Adrenal gland (tissue), 19 donors: Measurements from ENCODE around the gene HNRNPL. TPM values are rescaled to one million over a fixed set of nuclear protein-coding genes. Genes with fewer than 3 reads are reported as not detected.
A peak's percentile ranks its signal among the peaks of the same experiment; 100 is the strongest.

ENCODE experiments used
- DNase-seq, 7 donors: peaks; one replicate each; pipeline ENCODE4 v3.0.0-alpha.2; 2019 to 2020
- H3K27ac ChIP-seq, 5 donors: fragments of 200-600 bp; sonication (generic) in 4 of 5; 1 replicate in 3 of 5; 2 replicates in 2 of 5; pipeline versions ENCODE4 v1.5.1 to v1.8.0; 2016 to 2020; ENCODE audit warnings: mild to moderate bottlenecking in 1 of 5
- H3K27me3 ChIP-seq: fragments of 200-600 bp; 2 replicates; pipeline ENCODE4 v1.8.0; 2021
- H3K36me3 ChIP-seq, 2 donors: fragments of 200-600 bp; replicated peaks in 1 of 2; 1 replicate in 1 of 2; 2 replicates in 1 of 2; pipeline versions ENCODE4 v1.5.1 to v1.8.0; 2018 to 2022
- H3K4me1 ChIP-seq, 2 donors: fragments of 200-600 bp; replicated peaks in 1 of 2; 1 replicate in 1 of 2; 2 replicates in 1 of 2; pipeline versions ENCODE4 v1.5.1 to v1.8.0; 2018 to 2021
- H3K4me3 ChIP-seq, 4 donors: fragments of 200-600 bp; sonication (generic) in 3 of 4; one replicate each; pipeline ENCODE4 v1.5.1; 2016 to 2018
- H3K9me3 ChIP-seq, 3 donors: fragments of 200-600 bp; sonication (generic) in 1 of 3; replicated peaks in 1 of 3; 1 replicate in 2 of 3; 2 replicates in 1 of 3; pipeline versions ENCODE4 v1.5.1 to v1.8.0; 2016 to 2021
- POLR2A ChIP-seq, 2 donors: fragments of 450-650 bp; IDR thresholded peaks; one replicate each; pipeline ENCODE4 v1.6.1; 2017; ENCODE audit warnings: antibody characterized with exemption in 2 of 2, mild to moderate bottlenecking in 2 of 2, moderate library complexity in 1 of 2
- WGBS, 4 donors: extraction: QIAGEN DNeasy Blood & Tissue Kit in 2 of 4; methylation state at CpG; one replicate each; pipeline versions ENCODE4 v1.1.5 to v1.1.7; 2013 to 2017; 5-methylcytosine and 5-hydroxymethylcytosine counted together
- intact Hi-C, 2 donors: fragments of 100-400 bp; cut with DNase I; formaldehyde crosslinking; loops; one replicate each; pipeline versions ENCODE4 v1.14.1 to v1.15.0; 2022 to 2023
- long read RNA-seq, 10 donors: library from polyadenylated mRNA in 3 of 10; unstranded in 2 of 10; stranded (forward) in 1 of 10; transcript quantifications; one replicate each; pipeline ENCODE4 v2.0.0 and lab custom pipeline, GENCODE V29; 2021 to 2026
- polyA plus RNA-seq, 3 donors: library from polyadenylated mRNA; stranded (reverse); fragments of 200-250 nt in 2 of 3; fragments of 350-450 nt in 1 of 3; fragmentation: Illumina TruSeq in 1 of 3; extraction: RNeasy Lipid Tissue Mini Kit (QIAGEN cat#74804) in 1 of 3; gene quantifications; one replicate each; pipeline ENCODE4 v1.2.3, GENCODE V29; 2013 to 2014
- total RNA-seq, 9 donors: library from RNA; depleted of rRNA in 4 of 9; stranded (reverse); fragments of >200 nt in 4 of 9; fragments of 120-200 nt in 1 of 9; fragmentation: NEBNext Ultra II Directional in 1 of 9; extraction: Animal tissue kit (Norgen Biotek cat#: 25700) in 1 of 9; gene quantifications; one replicate each; pipeline versions ENCODE4 v1.1.0 to v1.2.4, GENCODE V29; 2013 to 2023
- TF ChIP-seq, protein P1 (sequence below), 6 experiments: fragments of 450-650 bp in 4 of 6; fragments of 200-600 bp in 2 of 6; sonication (generic) in 1 of 6; IDR thresholded peaks; 1 replicate in 5 of 6; 2 replicates in 1 of 6; pipeline versions ENCODE4 v1.5.1 to v1.8.0; 2016 to 2021; ENCODE audit warnings: antibody characterized with exemption in 6 of 6, mild to moderate bottlenecking in 2 of 6, moderate library complexity in 1 of 6
- donor health status: healthy with polysubstance abuse.
- donor health status: Bipolar disorder and iron deficiency.
- donor health status: DM: yes; HTN: yes; CAD: no.
- donor health status: DM: no; HTN: no; CAD: no.
- donor health status: DM: no; HTN: no; CAD: no.
- donor health status: DM: yes; HTN: yes; CAD: no.

The HNRNPL gene
- total RNA-seq (100 to 1,000 TPM; 133 to 295 (median 200) TPM), polyA plus RNA-seq (100 to 1,000 TPM; 195 to 241 (median 220) TPM)
- long read RNA-seq, donor 1, transcript HNRNPL-210 (13 exons, 1,633 nt): minor isoform, 5 of 230 reads
- long read RNA-seq, donor 1, transcript HNRNPL-201 (13 exons, 2,471 nt): major isoform, 16 of 230 reads
- long read RNA-seq, donor 1, partial matches to known transcripts: 199 of 230 reads
- long read RNA-seq, donor 1, other reads (novel, unspliced or antisense): 0 of 230 reads
- long read RNA-seq, donor 2, transcript HNRNPL-206 (6 exons, 3,094 nt): minor isoform, 5 of 57 reads
- long read RNA-seq, donor 2, transcript HNRNPL-201 (13 exons, 2,471 nt): major isoform, 27 of 57 reads
- long read RNA-seq, donor 2, partial matches to known transcripts: 19 of 57 reads
- long read RNA-seq, donor 2, other reads (novel, unspliced or antisense): 0 of 57 reads
- long read RNA-seq, donor 3, transcript HNRNPL-201 (13 exons, 2,471 nt): major isoform, 21 of 26 reads
- long read RNA-seq, donor 3, partial matches to known transcripts: 5 of 26 reads
- long read RNA-seq, donor 3, other reads (novel, unspliced or antisense): 0 of 26 reads
- long read RNA-seq, donor 4, partial matches to known transcripts: 1 of 5 reads
- long read RNA-seq, donor 4, other reads (novel, unspliced or antisense): 3 of 5 reads
- long read RNA-seq, donor 5, transcript HNRNPL-201 (13 exons, 2,471 nt): major isoform, 47 of 93 reads
- long read RNA-seq, donor 5, partial matches to known transcripts: 29 of 93 reads
- long read RNA-seq, donor 5, other reads (novel, unspliced or antisense): 9 of 93 reads
- long read RNA-seq, donor 6, partial matches to known transcripts: 3 of 11 reads
- long read RNA-seq, donor 6, other reads (novel, unspliced or antisense): 2 of 11 reads
- long read RNA-seq, donor 7, transcript HNRNPL-201 (13 exons, 2,471 nt): major isoform, 12 of 30 reads
- long read RNA-seq, donor 7, partial matches to known transcripts: 12 of 30 reads
- long read RNA-seq, donor 7, other reads (novel, unspliced or antisense): 0 of 30 reads
- long read RNA-seq, donor 8, transcript HNRNPL-201 (13 exons, 2,471 nt): major isoform, 33 of 107 reads
- long read RNA-seq, donor 8, transcript HNRNPL-206 (6 exons, 3,094 nt): minor isoform, 5 of 107 reads
- long read RNA-seq, donor 8, partial matches to known transcripts: 63 of 107 reads
- long read RNA-seq, donor 8, other reads (novel, unspliced or antisense): 0 of 107 reads
- long read RNA-seq, donor 9, transcript HNRNPL-201 (13 exons, 2,471 nt): major isoform, 10 of 18 reads
- long read RNA-seq, donor 9, partial matches to known transcripts: 0 of 18 reads
- long read RNA-seq, donor 9, other reads (novel, unspliced or antisense): 0 of 18 reads
- long read RNA-seq, donor 10, transcript HNRNPL-201 (13 exons, 2,471 nt): major isoform, 33 of 68 reads
- long read RNA-seq, donor 10, partial matches to known transcripts: 27 of 68 reads
- long read RNA-seq, donor 10, other reads (novel, unspliced or antisense): 0 of 68 reads

DNA sequence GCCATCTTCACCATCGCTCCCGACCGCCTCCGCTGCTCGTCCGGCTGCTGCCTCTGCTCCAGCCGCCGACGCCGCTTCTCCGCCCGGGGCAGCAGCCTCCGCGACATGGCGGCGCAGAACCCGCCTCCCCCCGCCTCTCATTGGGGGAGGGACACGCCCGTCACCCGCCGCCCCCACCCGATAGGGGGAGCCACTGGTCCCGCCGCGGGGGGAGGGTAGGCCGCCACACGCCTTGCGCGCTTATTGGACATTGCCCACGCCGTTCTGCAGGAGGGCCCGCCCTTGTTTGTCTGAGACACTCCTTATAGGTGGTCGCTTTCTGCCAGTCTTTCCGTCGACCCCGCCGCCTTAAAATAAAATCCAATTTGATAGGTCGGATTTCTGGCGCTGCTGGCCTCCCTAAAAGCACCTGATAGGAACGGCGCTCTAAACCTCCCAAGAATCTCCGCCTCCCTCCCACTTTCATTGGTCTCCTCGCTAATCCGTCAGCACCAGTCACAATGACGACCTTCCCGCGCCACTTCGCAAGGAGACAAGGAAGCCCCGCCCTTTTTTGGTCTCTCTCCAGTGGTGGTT is at the start of gene HNRNPL:
TSS of gene HNRNPL (minus strand) at position 127 of the 576 bp plus-strand sequence. CDS start at position 107, 20 bp downstream.
- peak in 4 of 7 donors; percentile 99 to 100 (median 100) for DNase-seq
- intact Hi-C loops: loop anchor here (5.0 to 10.0 kb wide), 2 partner anchors 115 to 123 kb away; no protein-coding TSS in a partner anchor
- TF ChIP-seq, protein P1, sequence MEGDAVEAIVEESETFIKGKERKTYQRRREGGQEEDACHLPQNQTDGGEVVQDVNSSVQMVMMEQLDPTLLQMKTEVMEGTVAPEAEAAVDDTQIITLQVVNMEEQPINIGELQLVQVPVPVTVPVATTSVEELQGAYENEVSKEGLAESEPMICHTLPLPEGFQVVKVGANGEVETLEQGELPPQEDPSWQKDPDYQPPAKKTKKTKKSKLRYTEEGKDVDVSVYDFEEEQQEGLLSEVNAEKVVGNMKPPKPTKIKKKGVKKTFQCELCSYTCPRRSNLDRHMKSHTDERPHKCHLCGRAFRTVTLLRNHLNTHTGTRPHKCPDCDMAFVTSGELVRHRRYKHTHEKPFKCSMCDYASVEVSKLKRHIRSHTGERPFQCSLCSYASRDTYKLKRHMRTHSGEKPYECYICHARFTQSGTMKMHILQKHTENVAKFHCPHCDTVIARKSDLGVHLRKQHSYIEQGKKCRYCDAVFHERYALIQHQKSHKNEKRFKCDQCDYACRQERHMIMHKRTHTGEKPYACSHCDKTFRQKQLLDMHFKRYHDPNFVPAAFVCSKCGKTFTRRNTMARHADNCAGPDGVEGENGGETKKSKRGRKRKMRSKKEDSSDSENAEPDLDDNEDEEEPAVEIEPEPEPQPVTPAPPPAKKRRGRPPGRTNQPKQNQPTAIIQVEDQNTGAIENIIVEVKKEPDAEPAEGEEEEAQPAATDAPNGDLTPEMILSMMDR (IDR thresholded peaks at IDR 0.05): peak; percentile 16 to 54 (median 36)
- peak; percentile 96 for TF ChIP-seq POLR2A (IDR thresholded peaks at IDR 0.05)
- Histone ChIP-seq H3K27ac (peak within 1 kb of the TSS; percentile 98 to 100 (median 100)), H3K4me1 (peaks cover 24 to 45% of the 10 kb centered on the region in 2 donors), H3K4me3 (peak within 1 kb of the TSS; percentile 25 to 99 (median 76)), H3K36me3 (peaks cover 0 to 25% of the 10 kb centered on the region in 2 donors), H3K27me3 (no peaks in the 10 kb centered on the region), H3K9me3 (no peaks in the 10 kb centered on the region)
- WGBS, 4 donors: 0 to 1% (median 0%) methylated on average over 1 to 50 of the region's 50 CpGs

DNA sequence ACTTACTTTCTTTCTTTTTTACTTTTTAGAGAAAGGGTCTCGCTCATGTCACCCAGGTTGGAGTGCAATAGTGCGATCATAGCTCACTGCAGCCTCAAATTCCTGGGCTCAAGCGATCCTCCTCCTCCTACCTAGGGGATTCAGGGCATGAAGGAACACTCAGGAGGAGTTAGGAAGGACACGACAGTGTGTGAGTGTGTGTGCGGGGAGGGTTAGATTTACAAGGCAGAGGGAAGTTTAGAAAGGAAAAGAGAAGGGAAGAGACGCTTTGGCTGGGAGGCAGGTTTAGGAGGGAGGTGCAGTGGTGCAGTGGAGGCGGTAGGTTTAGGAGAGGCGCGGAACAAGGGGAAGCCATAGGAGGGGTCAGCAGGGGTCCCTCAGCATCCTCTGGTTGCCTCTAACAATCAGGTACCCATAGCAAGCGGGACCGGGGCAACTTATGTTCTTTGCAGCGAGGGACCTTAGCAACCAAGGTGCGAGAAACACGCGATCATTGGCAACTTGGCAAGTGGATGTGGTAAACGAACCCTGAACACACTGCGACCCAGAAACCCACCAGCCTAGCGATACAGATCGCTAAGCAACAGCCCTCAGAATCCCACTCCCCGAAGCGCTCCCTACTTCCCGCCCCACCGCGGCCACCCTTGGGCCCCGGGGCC is 49.1 kb upstream of the HNRNPL start:
- WGBS, 4 donors: 7 to 10% (median 9%) methylated on average over 17 to 25 of the region's 25 CpGs
- H3K4me1 ChIP-seq: peaks cover 14 to 30% of the 10 kb centered on the region in 2 donors
- H3K36me3 ChIP-seq: no peaks in the 10 kb centered on the region
- intact Hi-C loops: no loop called here
- TF ChIP-seq POLR2A (IDR thresholded peaks at IDR 0.05): no peak
- TF ChIP-seq, protein P1 (IDR thresholded peaks at IDR 0.05): no peak
- peak overlapping the region; percentile 38 to 93 (median 79) for H3K27ac ChIP-seq
- no peaks in the 10 kb centered on the region for H3K27me3 ChIP-seq
- H3K9me3 ChIP-seq: no peaks in the 10 kb centered on the region
- DNase-seq: peak in 2 of 7 donors; percentile 39 to 75
- peak overlapping the region; percentile 3 to 65 (median 52) for H3K4me3 ChIP-seq

DNA sequence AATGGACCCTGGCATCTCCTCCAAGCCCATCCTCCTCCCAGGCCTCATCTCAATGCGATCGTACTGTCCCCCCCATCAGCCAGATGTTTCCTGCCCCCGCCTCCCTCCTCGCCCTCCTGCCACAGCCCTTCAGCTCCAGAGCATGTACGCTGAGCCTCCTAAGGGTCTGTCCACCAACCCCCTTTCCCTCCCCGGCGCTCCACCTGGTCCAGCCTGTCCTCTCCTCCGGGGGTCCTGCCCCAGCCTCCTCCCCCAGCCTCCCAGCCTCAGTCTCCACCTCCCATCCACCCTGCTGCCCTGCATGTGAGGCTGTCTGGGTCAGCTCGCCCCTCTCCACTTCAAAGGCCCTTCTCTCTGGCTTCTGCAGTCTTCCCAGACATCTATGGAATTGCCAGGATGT is 45.2 kb upstream of the HNRNPL start:
- Histone ChIP-seq H3K36me3 (peaks cover 0 to 15% of the 10 kb centered on the region in 2 donors), H3K27ac (no peak overlapping the region), H3K4me3 (no peak overlapping the region), H3K4me1 (peaks cover 14 to 24% of the 10 kb centered on the region in 2 donors), H3K9me3 (no peaks in the 10 kb centered on the region), H3K27me3 (no peaks in the 10 kb centered on the region)
- 70 to 77% (median 73%) methylated on average over 9 of the region's 9 CpGs for WGBS, 4 donors
- TF ChIP-seq POLR2A (IDR thresholded peaks at IDR 0.05): no peak
- TF ChIP-seq, protein P1 (IDR thresholded peaks at IDR 0.05): no peak
- intact Hi-C loops: no loop called here
- no peak for DNase-seq
